ENCODE data around the gene E2F8.

E2F8 gene

GRCh38 chr11:19220903-19221724 is 19.6 kb downstream of the E2F8 start:
- DNase-seq (ENCODE audit: low read depth, low spot score) = no peak

DNA sequence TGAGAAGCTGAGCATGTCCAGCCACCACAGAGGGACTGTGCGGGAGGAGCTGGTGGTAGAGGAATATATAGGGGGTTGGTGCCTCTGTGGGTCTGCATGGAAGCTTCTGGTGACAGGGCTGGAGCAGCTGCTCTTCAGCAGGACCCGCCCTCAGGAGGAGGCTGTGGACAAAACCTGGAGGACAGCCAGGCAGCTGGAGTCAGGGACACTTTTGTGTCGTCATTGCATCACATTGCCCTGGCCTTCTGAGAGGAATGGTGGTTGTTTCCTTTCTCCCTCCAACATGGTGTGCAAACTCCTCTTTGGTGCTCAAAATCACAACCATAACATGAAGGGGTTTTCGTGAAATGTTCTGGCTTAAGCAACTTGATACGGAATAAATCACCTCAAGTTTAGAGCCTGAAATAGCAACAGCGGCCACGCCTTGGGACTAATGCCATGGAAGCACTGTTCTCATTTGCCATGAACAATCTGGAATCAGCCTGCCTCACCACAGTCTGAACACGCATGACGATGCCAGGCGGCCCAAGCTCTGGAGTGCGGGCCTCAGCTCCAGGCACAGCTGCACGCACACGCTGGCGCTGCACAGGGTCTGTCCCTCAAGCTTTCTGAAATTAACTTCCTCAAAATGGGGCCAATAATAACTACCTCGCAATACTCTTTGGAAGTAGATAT is 21.8 kb downstream of the E2F8 start:
- no peak for DNase-seq (ENCODE audit: low read depth, low spot score)

GRCh38 chr11:19218216-19218615 is 22.5 kb downstream of the E2F8 start:
- no peak for DNase-seq (ENCODE audit: low read depth, low spot score)

DNA sequence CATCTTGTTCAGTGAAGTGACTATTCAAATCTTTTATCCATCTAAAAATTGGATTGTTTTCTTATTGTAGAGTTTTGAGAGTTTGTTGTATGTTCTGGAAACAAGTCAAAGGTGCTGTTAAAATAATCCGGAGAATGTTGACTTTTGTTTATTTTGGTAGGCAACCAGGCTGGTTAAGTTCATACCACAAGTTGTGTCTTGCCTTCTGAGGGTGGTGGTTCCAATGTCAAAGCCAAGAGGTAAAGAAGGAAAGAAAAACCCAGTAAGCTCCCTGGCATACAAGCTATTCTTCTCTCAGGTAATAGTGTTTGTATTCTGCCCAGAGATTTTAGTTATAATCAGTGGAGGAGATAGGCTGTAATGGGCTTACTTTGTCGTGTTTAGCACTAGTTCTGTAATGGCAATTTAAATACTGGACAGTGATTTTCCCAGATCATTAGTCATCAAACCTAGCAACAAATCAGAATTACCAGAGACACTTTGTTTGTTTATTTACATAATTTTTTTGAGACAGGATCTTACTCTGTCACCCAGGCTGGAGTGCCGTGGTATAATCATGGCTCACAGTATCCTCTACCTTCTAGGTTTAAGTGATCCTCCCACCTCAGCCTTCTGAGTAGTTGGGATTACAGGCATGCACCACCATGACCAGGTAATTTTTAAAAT is 23.9 kb downstream of the E2F8 start:
- no peak for DNase-seq (ENCODE audit: low read depth, low spot score)

GRCh38 chr11:19216021-19216420 is 24.7 kb downstream of the E2F8 start:
- DNase-seq (ENCODE audit: low read depth, low spot score) = no peak

- DNase-seq (ENCODE audit: low read depth, low spot score) = no peak
These were observed 31.0 kb downstream of the E2F8 start for GRCh38 chr11:19209617-19210370.

GRCh38 chr11:19208959-19209546 is 31.7 kb downstream of the E2F8 start:
- DNase-seq (ENCODE audit: low read depth, low spot score) = no peak

- DNase-seq (ENCODE audit: low read depth, low spot score) = no peak
These were observed 32.6 kb downstream of the E2F8 start for GRCh38 chr11:19208181-19208580.

DNA sequence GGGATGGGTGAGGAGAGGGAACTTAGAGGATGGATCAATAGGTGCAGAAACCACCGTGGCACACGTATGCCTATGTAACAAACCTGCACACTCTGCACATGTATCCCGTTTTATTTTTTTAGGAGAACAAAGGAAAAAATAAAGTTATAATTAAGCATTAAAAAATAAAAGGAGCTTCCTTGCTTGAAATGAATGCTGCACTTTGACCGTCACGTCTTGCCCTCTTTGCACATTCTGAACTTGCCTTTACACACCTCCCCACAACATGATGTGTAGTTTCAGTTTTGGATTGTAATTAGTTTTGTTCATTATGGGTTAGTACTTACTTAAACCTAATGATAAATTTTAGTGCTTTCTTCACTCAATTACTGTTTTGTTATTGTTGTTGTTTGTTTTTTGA is 35.9 kb downstream of the E2F8 start:
- DNase-seq (ENCODE audit: low read depth, low spot score) = no peak

GRCh38 chr11:19201737-19202605 is 38.8 kb downstream of the E2F8 start, which contains the start of gene CSRP3:
CSRP3 (minus strand) TSS chr11:19201983; CDS start chr11:19192448, 9,535 bp downstream.
- no peak for DNase-seq (ENCODE audit: low read depth, low spot score)

GRCh38 chr11:19200410-19201201 is 40.1 kb downstream of the E2F8 start:
- DNase-seq (ENCODE audit: low read depth, low spot score) = no peak

- no peak for DNase-seq (ENCODE audit: low read depth, low spot score)
These were observed 41.0 kb downstream of the E2F8 start for GRCh38 chr11:19199771-19200170.

- DNase-seq (ENCODE audit: low read depth, low spot score) = no peak
These were observed 41.7 kb downstream of the E2F8 start for GRCh38 chr11:19199048-19199447.

- no peak for DNase-seq (ENCODE audit: low read depth, low spot score)
These were observed 44.3 kb downstream of the E2F8 start for GRCh38 chr11:19196432-19196831.

DNA sequence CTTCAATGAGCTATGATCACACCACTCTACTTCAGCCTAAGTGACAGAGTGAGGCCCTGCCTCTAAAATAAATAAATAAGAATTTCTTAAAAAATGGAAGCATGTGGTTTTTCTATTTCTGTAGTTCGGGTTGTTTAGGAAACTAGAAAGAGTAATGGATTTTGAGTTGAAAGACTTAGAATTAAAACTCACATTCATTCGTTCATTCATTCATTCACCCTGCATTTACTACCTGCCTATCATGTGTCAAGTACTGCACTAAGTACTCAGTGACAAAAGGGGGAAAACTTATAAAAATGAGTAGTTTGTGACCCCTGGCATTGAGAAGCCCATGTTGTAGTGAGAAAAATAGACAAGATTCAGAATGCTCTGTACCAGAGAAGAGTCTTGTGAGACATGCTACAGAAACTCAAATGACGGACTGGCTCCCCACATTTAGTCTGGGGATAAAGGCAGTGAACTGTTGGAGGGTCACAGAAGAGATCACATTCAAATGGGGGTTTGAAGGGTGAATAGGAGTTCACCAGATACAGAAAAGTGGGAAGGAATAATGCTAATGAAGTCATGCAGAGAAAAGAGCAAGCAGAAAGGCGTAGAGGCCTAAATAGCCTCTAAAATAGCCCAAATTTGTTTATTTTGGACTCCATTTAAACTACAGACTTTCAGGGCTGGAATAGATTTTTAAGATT is 46.0 kb downstream of the E2F8 start:
- DNase-seq (ENCODE audit: low read depth, low spot score) = no peak

DNA sequence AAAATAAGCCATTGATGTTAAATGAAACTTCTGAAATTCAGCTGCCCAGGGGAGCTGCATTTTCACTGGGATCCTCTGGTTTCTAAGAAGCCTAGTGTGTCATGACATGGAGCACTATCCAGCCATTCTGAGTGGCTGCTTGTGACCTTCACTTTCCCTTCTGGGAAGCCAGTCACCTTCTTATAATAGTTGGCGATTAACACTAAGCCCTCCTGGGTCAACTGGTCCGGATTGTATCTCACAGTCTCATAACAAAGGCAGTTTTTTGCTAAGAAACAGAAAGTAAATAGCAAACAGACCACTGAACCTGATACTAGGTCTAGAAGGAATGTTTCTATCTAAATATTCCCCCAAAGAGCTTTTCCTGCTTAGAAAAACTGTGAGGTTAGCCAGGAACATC is 46.8 kb downstream of the E2F8 start:
- no peak for DNase-seq (ENCODE audit: low read depth, low spot score)

- no peak for DNase-seq (ENCODE audit: low read depth, low spot score)
These were observed 49.1 kb downstream of the E2F8 start for GRCh38 chr11:19191530-19192169.

GRCh38 chr11:19187833-19188258 is 52.9 kb downstream of the E2F8 start:
- no peak for DNase-seq (ENCODE audit: low read depth, low spot score)

Data from brain pericyte (primary cell).